OCI-LY7 (cell line): ENCODE data around the gene ATP11A. TPM values are rescaled to one million over a fixed set of nuclear protein-coding genes. Genes with fewer than 3 reads are reported as not detected.

Experiments
- BruUV-seq: library from RNA; stranded (reverse); fragments of 400-500 nt; replicated peaks from 2 replicates; lab custom pipeline; 2021; lab: Mats Ljungman, UMichigan
- CTCF ChIA-PET: fragments of 300-600 bp; sonication (Branson Sonifier 250); formaldehyde crosslinking; loops from one replicate; lab custom pipeline; 2022; ENCODE audit warnings: antibody characterized with exemption; ENCODE audit not compliant: unreplicated experiment; lab: Charles Lee
- POLR2A ChIA-PET: fragments of 300-600 bp; sonication (Branson Sonifier 250); formaldehyde crosslinking; loops from one replicate; lab custom pipeline; 2022; ENCODE audit warnings: antibody characterized with exemption; lab: Charles Lee
- DNase-seq: peaks from one replicate; pipeline ENCODE4 v3.0.0-alpha.2; 2015; ENCODE audit warnings: low spot score
- H2AFZ ChIP-seq: fragments of 200-600 bp; sonication (generic), shearing (Covaris generic); 2 replicates; pipeline ENCODE4 v1.6.1; 2014; ENCODE audit warnings: mild to moderate bottlenecking, antibody characterized with exemption, low read length, moderate library complexity
- H3K27ac ChIP-seq: fragments of 200-600 bp; sonication (generic); 2 replicates; pipeline ENCODE4 v1.5.1; 2014; ENCODE audit warnings: mixed run types, low read depth, mild to moderate bottlenecking, moderate library complexity, low read length, inconsistent platforms; ENCODE audit not compliant: poor library complexity, severe bottlenecking
- H3K36me3 ChIP-seq: fragments of 200-600 bp; sonication (generic); 2 replicates; pipeline ENCODE4 v1.6.1; 2014; ENCODE audit warnings: mild to moderate bottlenecking, antibody characterized with exemption, low read length, moderate library complexity, mixed read lengths; ENCODE audit not compliant: insufficient read depth
- H3K4me1 ChIP-seq: fragments of 200-600 bp; sonication (generic); 2 replicates; pipeline ENCODE4 v1.5.1; 2014; ENCODE audit warnings: mild to moderate bottlenecking, low read length; ENCODE audit not compliant: insufficient read depth, poor library complexity, severe bottlenecking
- H3K4me2 ChIP-seq: fragments of 200-600 bp; sonication (generic); 2 replicates; pipeline ENCODE4 v1.6.1; 2014; ENCODE audit warnings: mild to moderate bottlenecking, low read length
- H3K4me3 ChIP-seq: fragments of 200-600 bp; sonication (generic); 2 replicates; pipeline ENCODE4 v1.5.1; 2014; ENCODE audit warnings: mild to moderate bottlenecking, low read depth, low read length; ENCODE audit not compliant: poor library complexity, severe bottlenecking
- H3K79me2 ChIP-seq: fragments of 200-600 bp; sonication (generic); 2 replicates; pipeline ENCODE4 v1.6.1; 2016; ENCODE audit warnings: low read depth, mild to moderate bottlenecking, low read length, moderate library complexity, mixed read lengths; ENCODE audit not compliant: insufficient read depth
- H3K9me2 ChIP-seq: fragments of 200-600 bp; sonication (generic); 2 replicates; pipeline ENCODE4 v1.6.1; 2016; ENCODE audit warnings: mild to moderate bottlenecking, low read length, mixed read lengths; ENCODE audit not compliant: insufficient read depth
- H3K9me3 ChIP-seq: fragments of 200-600 bp; sonication (generic); 2 replicates; pipeline ENCODE4 v1.6.1; 2014; ENCODE audit warnings: mild to moderate bottlenecking, mixed run types, low read length, mixed read lengths
- H4K20me1 ChIP-seq: fragments of 200-600 bp; sonication (generic); 2 replicates; pipeline ENCODE4 v1.6.1; 2014; ENCODE audit warnings: mild to moderate bottlenecking, antibody characterized with exemption, low read length, moderate library complexity, mixed read lengths; ENCODE audit not compliant: insufficient read depth
- EZH2phosphoT487 ChIP-seq: fragments of 200-600 bp; sonication (generic); IDR thresholded peaks from 2 replicates; pipeline ENCODE4 v1.6.1; 2018; ENCODE audit warnings: low read depth, borderline replicate concordance, mild to moderate bottlenecking, mixed run types, antibody characterized with exemption, low read length, moderate library complexity, mixed read lengths
- intact Hi-C: fragments of 100-400 bp; cut with micrococcal nuclease; formaldehyde crosslinking; loops from one replicate; pipeline ENCODE4 v1.10.0; 2022; ENCODE audit not compliant: unreplicated experiment
- total RNA-seq, 2 experiments: library from RNA; depleted of rRNA in 1 of 2; stranded (reverse); fragments of >200 nt in 1 of 2; shearing (Covaris generic) in 1 of 2; gene quantifications; 2 replicates each; pipeline ENCODE4 v1.2.3, GENCODE V29; 2014 to 2022
- TF ChIP-seq, protein P1 (sequence below): fragments of 200-600 bp; sonication (generic); conservative IDR thresholded peaks from 2 replicates; pipeline ENCODE4 v1.5.1; 2014; ENCODE audit warnings: mild to moderate bottlenecking, antibody characterized with exemption, low read length, moderate library complexity, mixed read lengths

ATP11A gene
- total RNA-seq, 2 experiments from 2014 or later: 8.8 to 23.1 TPM

- H4K20me1 ChIP-seq: no peaks in the 10 kb centered on the region
- no peak overlapping the region for H2AFZ ChIP-seq
- H3K4me1 ChIP-seq: no peaks in the 10 kb centered on the region
- H3K9me2 ChIP-seq: no peaks in the 10 kb centered on the region
- no peak for DNase-seq
- ChIA-PET CTCF (no interaction called here), POLR2A (no interaction called here)
- no TSS peak for BruUV-seq
- H3K9me3 ChIP-seq: no peaks in the 10 kb centered on the region
- H3K79me2 ChIP-seq: no peaks in the 10 kb centered on the region
- intact Hi-C loops: no loop called here
- H3K36me3 ChIP-seq: no peaks in the 10 kb centered on the region
- H3K27ac ChIP-seq: no peak overlapping the region
- H3K4me2 ChIP-seq: no peak overlapping the region
- no peak for TF ChIP-seq EZH2phosphoT487
- TF ChIP-seq, protein P1, sequence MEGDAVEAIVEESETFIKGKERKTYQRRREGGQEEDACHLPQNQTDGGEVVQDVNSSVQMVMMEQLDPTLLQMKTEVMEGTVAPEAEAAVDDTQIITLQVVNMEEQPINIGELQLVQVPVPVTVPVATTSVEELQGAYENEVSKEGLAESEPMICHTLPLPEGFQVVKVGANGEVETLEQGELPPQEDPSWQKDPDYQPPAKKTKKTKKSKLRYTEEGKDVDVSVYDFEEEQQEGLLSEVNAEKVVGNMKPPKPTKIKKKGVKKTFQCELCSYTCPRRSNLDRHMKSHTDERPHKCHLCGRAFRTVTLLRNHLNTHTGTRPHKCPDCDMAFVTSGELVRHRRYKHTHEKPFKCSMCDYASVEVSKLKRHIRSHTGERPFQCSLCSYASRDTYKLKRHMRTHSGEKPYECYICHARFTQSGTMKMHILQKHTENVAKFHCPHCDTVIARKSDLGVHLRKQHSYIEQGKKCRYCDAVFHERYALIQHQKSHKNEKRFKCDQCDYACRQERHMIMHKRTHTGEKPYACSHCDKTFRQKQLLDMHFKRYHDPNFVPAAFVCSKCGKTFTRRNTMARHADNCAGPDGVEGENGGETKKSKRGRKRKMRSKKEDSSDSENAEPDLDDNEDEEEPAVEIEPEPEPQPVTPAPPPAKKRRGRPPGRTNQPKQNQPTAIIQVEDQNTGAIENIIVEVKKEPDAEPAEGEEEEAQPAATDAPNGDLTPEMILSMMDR: no peak
- H3K4me3 ChIP-seq: no peak overlapping the region
Observed at GRCh38 chr13:112776354-112776753, 86.5 kb downstream of the ATP11A start.

DNA sequence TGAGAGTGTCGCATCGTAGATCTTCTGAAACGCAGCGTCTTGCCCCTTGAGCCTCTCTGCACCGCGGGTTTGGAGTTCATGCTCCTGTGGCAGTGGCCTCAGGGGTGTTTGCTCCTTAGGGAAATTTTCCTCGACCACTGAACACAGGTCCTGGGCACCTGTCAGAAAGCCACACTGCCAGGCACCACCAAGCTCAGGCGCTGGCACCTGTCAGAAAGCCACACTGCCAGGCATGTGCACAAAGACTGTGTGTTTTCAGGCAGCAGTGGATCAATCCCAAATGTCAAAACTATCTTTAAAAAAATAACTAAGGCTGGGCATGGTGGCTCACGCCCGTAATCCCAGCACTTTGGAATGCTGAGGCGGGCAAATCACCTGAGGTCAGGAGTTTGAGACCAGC lies 87.1 kb downstream of the ATP11A start:
- no TSS peak for BruUV-seq
- Histone ChIP-seq H3K79me2 (no peaks in the 10 kb centered on the region), H3K4me2 (no peak overlapping the region), H3K27ac (no peak overlapping the region), H2AFZ (no peak overlapping the region), H3K9me3 (no peaks in the 10 kb centered on the region), H3K4me3 (no peak overlapping the region), H3K4me1 (no peaks in the 10 kb centered on the region), H3K36me3 (no peaks in the 10 kb centered on the region), H3K9me2 (no peaks in the 10 kb centered on the region), H4K20me1 (no peaks in the 10 kb centered on the region)
- no peak for DNase-seq
- CTCF ChIA-PET: no interaction called here
- TF ChIP-seq EZH2phosphoT487: no peak
- TF ChIP-seq, protein P1: no peak
- POLR2A ChIA-PET: no interaction called here
- intact Hi-C loops: no loop called here

GRCh38 chr13:112777637-112778406 lies 88.0 kb downstream of the ATP11A start:
- TF ChIP-seq, protein P1: no peak
- no peak for TF ChIP-seq EZH2phosphoT487
- Histone ChIP-seq H3K79me2 (no peaks in the 10 kb centered on the region), H3K4me2 (no peak overlapping the region), H3K9me2 (no peaks in the 10 kb centered on the region), H3K4me3 (no peak overlapping the region), H4K20me1 (no peaks in the 10 kb centered on the region), H3K27ac (no peak overlapping the region), H2AFZ (no peak overlapping the region), H3K36me3 (no peaks in the 10 kb centered on the region), H3K4me1 (no peaks in the 10 kb centered on the region), H3K9me3 (no peaks in the 10 kb centered on the region)
- ChIA-PET POLR2A (no interaction called here), CTCF (interaction anchor here (0.5 kb wide), 1 partner anchor 287 kb away, joined by 12 read pairs; no protein-coding TSS in a partner anchor)
- no TSS peak for BruUV-seq
- intact Hi-C loops: no loop called here
- DNase-seq: no peak
